Measurements from ENCODE around the gene C2orf42.
A peak's percentile ranks its signal among the peaks of the same experiment; 100 is the strongest.
"Not testable (repeated sequence)": the region's sequence is repeated elsewhere in the genome, so short reads cannot be mapped to it uniquely, and the experiment has no call there.

Gene C2orf42

DNA sequence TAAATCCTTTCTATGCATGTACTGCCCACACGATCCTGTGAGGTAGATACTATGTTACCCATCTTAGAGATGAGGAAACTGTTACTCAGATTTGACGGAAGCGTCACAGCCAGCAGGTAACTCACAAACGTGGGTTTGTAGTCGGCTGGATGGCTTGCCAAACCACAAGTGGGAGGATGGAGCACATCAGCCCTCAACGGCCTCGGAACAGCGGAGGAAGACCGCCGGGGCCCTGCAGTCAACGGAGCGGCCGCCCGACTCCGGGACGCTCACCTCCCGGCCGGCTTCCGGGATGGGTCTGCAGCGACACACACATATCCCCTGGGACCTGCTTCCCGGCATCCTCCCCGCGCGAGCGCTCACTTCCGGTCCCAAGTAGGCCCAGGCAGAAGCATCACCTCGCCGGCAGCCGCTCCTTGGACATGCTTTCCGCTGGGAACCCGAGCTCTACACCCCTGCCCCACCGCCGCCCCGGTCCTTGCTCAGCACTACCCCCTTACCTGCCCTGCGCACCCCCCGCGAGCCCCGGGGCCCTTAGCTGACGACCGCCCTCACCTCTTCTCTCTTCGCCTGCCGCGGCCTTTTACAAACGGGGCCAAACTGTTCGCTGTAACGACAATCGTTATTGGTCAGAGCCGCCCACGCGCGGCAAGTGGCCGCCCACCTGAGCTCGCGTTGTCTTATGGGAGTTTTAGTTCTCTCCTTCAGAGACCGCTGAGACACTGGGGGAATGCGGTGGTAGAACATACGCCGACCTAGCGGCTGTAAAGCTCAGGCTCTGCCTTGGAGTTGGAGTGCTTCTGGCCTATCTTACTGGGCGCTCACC is at the start of gene C2orf42:
C2orf42 (minus strand) TSS at position 602 of the 826 bp plus-strand sequence. CDS start 9,034 bp downstream, outside the sequence.
- DNase-seq = peak; percentile 96

DNA sequence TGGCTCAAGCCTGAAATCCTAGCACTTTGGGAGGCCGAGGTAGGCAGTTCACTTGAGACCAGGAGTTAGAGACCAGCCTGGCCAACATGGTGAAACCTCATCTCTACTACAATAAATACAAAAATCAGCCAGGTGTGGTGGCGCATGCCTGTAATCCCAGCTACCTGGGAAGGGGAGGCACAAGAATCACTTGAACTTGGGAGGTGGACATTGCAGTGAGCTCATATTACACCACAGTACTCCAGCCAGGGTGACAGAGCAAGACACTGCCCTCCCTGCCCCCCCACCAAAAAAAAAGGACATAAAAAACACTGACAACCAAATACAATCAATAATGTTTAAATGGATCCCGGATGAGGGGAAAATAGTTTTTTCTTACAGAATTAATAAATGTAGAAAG is 49.8 kb upstream of the C2orf42 start:
- DNase-seq = no peak

DNA sequence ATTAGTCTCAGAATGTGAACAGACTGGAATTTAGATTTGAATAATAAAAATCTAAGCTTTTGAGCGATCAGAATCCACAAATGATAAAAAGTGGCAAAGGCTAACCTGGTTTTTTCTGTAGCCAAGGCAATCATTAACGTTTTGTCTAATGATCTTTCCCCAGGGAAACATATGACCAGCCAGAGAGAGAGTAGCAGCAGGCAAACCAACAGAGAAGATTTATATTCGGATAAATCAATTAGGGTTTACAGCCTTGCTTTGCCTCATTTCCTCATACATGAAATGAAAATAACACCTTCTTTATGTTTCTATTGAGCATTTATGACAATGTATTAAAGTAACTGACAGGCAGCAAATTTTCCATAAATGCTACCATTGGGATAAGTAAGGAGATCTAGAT is 43.1 kb upstream of the C2orf42 start:
- no peak for DNase-seq

DNA sequence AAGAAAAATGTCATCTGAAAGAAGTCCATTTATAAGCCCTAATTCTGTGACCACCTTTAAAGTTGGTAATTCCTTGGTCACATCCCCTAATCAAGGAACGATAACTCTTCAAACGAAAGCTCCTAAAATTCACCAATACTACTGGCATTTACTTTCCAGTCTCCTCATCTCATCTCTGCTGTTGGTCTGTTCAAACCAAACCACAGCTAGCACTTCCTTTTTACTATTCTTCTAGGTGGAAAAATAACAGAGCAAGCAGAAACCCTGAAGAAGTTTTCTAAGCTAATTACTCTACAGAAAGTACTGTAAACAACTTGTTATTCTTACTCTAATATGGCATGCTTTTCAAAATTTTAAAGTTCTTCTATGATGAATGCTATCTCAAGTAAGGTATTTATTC is 36.0 kb upstream of the C2orf42 start:
- DNase-seq = no peak

DNA sequence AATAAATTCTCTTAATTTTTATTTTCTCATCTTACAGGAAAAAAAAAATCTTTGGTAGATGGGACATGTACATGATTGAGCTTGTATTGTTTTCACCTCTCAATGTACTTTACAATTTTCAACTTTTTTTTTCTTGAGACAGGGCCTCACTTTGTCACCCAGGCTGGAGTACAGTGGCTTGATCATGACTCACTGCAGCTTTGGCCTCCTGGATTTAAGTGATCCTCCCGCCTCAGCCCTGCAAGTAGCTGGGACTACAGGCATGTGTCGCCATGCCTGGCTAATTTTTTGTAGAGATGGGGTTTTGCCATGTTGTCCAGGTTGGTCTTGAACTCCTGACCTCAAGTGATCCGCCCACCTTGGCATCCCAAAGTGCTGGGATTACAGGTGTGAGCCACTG is 32.5 kb upstream of the C2orf42 start:
- DNase-seq = not testable (repeated sequence)

DNA sequence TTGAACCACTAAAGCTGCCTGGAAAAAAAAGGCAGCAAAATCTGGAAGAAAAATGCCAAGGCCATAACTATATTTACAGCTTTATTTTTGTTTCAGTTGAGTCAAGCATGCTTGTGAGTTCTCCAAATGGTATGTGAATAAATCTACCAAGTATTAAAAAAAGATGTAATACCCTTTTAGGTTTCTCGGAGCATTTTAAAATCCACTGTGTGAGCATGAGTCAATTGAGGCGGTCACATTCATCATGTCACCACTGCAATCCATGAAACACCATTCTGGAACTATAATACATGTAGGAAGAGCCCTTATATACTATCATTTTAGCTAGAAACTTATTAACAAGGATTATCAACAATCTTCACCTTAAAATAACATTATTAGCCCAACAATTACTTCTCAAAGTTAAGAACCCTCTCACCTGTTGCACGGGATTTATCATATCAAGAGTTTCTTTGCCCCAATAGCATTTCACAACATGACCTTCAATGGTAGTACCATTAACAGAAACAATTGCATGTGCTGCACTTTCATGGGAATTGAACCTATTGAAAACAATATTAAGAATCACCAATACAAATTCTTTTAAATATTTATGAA is 24.2 kb upstream of the C2orf42 start:
- DNase-seq = no peak

DNA sequence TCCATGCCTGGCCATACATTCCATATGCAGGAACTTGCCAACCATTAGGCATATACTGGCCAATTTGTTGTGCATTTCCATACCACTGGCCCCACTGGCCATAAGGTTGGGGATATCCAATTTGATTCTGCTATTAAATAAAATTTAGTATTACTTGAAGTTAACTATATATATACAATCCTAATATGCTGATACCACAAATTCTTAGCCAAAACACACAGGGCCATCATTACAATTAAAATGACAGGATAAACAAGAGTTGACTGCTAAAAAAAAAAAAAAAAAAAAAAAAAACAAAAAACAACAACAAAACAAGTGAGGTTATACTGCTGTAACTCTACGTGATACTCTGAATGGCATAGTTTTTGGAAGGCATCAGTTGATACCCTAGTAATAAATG is 23.5 kb upstream of the C2orf42 start:
- DNase-seq = no peak

DNA sequence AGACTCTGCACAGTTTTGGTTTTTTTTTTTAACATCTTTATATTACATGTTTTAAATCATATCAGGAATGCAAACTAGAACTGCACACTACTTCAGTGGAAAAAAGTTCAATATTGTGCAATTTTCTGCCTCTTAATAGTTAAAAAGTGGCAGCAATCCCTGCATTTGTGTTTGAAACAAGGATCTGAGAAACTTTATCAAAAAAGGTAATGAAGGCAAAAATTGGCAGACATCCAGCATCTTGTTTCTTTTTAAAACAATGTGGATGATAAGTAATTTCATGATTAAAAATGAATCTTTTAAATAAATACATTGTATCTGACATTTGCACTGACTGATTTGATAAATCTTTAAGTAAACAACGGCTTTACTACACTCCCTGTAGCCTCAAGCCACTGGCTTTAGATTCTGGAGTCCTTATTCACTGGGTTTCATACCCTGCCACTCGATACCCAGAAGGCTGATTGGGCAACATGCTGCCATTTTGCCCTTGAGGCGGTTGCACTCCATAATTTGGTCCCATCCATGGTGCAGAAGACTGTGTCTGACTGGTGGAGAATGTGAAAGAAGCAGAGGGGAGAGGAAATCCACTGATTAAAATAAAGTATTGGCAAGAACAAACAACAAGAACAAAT is 21.6 kb upstream of the C2orf42 start:
- DNase-seq = no peak

DNA sequence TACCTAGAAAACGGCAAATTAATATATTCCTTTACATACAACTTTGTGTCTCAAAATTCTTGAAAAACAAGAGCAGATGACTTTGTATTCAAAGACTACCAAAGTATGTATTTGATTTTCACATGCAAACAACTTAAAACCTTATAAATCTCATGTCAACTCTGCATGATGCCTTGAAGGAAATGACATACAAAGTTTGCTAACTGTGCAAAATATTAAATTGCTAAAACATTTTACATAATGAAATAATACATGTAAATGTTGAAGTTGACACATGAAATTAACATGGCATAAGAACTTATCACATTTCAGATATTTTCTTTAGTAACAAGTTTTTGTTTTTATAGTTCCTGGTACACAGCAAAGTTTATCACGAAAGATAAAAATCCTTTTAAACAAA is 20.8 kb upstream of the C2orf42 start:
- no peak for DNase-seq

DNA sequence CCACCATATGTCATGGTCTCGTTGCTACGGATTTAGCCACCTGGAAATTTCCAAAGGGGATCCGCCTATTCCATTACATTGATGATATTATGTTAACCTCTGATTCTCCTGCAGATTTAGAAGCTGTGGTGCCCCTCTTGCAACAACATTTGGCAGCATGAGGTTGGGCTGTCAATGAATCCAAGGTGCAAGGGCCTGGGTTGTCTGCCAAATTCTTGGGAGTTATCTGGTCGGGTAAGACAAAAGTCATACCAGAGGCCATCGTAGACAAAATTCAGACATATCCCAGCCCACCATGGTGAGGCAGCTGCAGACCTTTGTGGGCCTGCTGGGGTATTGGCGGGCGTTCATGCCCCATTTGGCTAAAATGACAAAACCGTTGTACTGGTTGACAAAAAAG is 13.6 kb upstream of the C2orf42 start:
- DNase-seq = no peak

DNA sequence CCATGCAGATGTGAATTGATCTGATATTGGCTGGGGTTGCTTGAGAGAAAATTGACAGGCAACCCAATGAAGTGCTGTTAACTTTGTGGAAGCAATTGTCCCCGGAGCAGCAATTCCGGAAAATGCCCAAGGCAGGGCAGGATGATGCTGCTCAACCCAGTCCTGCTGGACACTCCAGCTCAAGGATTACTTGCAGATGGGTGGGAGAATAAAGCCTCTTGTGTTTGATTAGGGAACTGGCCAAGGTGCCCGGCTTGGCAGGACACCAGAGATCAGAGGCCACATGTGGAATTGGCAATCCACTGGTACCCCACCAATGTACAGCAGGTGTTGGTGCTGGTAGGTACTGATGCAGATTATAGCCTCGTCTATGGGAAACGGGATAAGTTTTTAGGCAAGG is 12.3 kb upstream of the C2orf42 start:
- no peak for DNase-seq

DNA sequence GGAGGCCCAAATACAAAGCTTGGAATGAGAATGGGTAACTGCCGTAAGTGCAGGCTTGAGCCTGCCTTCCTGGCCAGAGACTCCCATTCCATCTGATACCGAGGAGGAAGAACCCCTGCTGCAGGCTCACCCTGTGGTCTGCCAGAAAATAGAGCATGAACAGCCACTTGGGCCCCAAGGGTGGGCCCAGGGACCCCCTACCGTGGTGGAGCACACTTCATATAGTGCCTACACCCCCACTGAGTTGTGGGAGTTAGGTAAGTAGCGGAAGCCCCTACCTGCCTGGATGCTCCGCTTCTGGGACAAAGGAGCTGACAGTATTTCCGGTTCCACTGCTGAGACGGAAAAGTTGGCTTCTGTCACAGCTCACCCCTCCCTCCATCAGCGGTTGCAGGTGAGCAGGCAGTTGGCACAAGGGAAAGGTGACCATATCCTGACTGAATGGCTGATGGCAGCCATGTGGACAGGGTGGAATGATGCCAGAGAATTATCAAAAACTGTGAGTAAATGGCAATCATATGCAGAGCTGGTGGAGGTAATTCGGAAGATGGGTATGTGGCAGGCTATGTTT is 11.5 kb upstream of the C2orf42 start:
- no peak for DNase-seq

DNA sequence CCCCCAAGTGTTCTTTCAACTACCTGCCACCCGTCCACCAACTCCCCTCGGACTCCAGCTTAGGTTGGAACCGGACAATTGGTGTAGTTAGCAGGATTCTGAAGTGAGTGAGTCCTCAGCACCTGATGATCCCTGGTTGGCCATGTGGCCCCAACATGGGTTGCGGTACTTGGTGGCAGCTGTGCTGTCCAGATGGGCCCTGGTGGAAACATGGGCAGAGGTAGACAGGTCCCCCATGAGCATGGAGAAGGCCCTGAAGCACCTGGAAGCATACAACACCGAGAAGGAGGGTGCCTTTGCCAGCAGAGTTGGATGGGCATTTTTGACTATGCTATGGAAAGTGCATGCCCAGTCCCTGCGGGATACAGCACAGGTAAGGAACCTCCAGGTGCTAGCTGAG is 11.0 kb upstream of the C2orf42 start:
- DNase-seq = no peak

DNA sequence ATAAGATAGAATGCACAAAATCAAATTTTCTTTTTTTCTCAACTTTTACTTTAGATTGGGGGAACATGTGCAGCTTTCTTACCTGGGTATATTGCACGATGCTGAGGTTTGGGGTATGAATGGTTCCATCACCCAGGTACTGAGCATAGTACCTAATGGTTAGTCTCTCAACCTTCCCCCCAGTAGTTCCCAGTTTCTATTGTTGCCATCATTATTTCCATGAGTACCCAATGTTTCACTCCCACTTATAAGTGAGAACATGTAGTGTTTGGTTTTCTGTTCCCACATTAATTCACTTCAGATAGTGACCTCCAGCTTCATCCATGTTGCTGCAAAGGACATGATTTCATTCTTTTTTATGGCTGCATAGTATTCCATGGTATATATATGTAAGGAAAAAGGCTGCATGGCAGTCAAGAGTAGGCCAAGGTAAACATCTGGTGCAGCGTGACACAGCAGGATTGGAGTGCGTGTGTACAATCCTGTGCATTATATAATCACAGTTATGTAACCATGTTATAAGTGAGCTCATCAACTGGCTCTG is 10.5 kb upstream of the C2orf42 start:
- DNase-seq = no peak

DNA sequence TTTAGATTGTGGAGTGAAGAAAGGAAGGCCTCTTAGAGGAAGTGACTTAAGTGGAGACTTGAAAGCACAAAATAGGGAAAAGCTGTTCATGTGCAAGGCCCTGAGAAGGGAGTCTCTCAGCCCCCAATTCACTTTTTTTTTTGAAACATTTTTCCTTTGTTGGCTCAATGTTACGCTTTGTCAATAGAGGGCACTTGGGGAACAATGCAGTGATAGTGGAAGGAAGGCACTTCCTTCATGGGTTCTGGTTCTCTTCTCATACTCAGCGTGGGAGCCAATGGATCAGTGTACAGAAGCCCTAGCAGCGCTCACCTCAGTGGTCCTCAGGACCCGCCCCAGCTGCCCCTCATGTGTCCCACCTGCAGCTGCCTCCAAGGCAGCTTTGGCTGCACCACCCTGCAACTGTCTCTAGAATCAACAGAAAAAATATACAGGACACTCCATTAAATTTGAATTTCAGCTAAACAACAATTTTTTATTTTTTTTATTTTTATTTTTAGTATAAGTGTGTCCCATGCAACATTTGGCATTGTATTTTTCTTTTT is 8.6 kb upstream of the C2orf42 start:
- DNase-seq = no peak

DNA sequence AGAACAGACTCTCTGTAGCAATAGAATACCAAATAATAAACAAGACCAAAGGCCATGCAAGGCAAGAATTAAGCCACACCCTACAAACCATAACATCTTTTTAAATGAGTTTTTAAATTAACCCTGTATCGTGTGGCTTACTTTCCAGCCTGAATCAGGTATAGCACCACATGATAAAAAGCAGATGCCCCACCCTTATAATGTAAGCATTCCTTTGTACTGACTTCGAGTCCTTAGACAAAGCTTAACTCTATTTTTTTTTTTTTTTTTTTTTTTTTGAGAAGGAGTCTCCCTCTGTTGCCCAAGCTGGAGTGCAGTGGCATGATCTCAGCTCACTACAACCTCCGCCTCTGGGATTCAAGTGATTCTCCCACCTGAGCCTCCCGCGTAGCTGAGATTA is 1.7 kb upstream of the C2orf42 start:
- DNase-seq = no peak

DNA sequence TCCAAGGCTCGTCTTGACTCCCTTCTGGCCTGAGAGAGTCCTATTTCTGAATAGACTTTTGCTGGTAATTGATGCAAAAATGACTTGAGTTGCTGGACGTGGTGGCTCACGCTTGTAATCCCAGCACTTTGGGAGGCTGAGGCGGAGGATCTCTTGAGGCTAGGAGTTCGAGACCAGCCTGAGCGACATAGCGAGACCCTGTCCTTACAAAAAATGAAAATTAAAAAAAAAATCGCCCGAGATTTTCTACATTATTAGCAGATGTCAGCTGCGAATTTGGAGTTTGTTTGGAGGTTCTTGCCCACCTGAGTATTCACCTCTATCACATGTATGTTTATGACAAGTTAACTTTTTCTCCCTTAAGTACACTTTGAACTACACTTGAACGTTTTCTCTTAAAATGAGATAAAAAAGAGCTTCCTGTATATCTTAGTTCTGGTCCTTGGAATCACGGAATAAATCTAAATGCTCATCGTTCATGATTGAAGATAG is 471 bp upstream of the C2orf42 start:
- DNase-seq = no peak

DNA sequence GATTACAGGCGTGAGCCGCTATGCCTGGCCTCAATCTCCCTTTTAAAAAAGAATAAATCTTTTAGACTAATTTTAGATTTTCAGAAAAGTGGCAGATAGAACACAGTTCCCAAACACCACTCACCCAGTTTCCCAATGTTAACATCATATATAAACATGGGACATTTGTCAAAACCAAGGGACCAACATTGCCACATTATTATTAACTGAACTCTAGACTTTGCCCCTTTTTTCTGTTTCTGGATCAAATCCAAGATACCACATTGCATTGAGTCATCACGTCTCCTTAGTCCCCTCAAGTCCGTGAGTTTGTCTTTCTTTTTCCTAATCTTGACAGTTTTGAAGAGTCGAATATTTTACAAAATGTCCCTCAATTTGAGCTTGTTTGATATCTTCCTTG is 2.4 kb downstream of the C2orf42 start:
- no peak for DNase-seq

DNA sequence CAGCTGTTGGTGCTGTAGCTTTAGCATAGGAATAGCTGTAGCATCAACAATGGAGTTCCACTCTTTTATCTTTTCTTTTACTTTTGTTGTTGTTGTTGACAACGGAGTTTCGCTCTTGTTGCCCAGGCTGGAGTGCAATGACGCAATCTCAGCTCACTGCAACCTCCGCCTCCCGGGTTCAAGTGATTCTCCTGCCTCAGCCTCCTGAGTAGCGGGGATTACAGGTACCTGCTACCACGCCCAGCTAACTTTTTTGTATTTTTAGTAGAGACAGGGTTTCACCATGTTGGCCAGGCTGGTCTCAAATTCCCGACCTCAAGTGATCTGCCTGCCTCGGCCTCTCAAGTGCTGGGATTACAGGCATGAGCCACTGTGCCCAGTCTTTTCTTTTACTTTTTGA is 3.6 kb downstream of the C2orf42 start:
- DNase-seq = not testable (repeated sequence)

DNA sequence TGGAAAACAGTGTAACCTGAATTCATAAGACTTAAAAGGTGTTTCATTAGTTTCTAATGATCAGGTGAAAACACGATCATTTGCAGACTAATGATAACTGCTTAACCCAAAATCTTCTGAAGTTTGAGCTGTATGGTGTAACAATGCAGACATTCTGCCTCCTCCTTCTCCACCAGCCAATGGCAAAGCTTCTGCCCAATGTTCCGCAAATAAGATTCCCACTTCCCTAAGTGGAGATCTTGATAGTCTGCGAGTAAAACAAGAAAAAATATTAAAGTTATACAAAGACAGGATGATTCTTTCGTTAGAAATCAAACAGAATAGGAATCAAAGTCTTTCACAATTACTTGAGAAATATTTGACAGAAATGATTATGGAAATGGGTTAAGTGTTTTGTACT is 8.1 kb downstream of the C2orf42 start:
- no peak for DNase-seq

DNA sequence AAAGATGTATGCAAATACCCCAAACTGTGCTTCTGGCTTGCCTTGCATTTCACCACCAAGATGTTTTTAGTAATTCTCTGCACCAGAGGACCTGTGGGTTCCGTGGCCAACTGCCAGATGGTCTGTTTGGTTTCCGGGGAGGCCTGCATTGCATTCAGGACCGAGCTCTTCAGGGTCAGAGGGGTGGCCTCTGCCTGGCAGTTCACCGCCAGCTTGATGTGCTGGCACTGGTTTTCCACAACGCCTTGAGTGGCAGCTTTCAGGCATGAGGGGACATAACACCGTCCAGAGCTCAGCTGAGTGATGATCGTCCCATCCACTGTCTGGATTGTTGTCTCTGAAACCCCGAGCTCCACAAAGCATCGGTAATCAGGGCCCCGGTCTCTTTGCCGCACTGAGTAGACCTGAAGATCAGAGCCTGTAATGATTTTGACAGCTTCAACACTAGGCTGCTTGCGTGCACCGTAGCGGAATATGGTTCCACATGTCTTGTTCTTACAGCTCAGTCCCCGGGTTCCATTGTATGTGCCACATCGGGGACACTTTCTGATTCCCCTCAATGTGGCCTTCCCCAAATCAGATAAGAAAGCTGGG is 9.4 kb downstream of the C2orf42 start:
- no peak for DNase-seq

DNA sequence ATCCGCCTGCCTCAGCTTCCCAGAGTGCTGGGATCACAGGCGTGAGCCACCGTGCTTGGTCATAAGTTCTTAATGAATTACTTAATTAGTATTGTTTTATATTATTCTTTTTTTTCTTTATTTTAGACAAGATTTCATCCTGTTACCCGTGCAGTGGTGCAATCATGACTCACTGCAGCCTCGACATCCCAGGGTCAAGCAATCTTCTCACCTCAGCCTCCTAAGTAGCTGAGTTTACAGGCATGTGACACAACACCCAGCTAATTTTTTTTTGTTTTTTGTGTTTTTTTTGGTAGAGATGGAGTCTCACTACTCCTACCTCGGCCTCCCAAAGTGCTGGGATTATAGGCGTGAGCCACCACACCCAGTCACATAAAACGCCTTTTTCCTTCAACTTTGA is 17.3 kb downstream of the C2orf42 start:
- DNase-seq = no peak
